DOHH2 (cell line): ENCODE measurements around the gene SENP3.

Experiments used
- CTCF ChIP-seq: fragments of 200-600 bp; sonication (generic); IDR thresholded peaks from one replicate; pipeline ENCODE4 v1.5.1; 2014; ENCODE audit warnings: antibody characterized with exemption, mild to moderate bottlenecking, low read depth, low read length; ENCODE audit not compliant: poor library complexity, severe bottlenecking
- EZH2phosphoT487 ChIP-seq: fragments of 200-600 bp; sonication (generic); IDR thresholded peaks from 2 replicates; pipeline ENCODE4 v1.6.1; 2017; ENCODE audit warnings: borderline replicate concordance, mild to moderate bottlenecking, antibody characterized with exemption, low read length, moderate library complexity, mixed read lengths

- peak; percentile 56 for TF ChIP-seq CTCF
- TF ChIP-seq EZH2phosphoT487, result no peak
Measured at GRCh38 chr17:7561028-7561575, 617 bp upstream of the SENP3 start.
